Measurements from ENCODE around the gene STRIP2. TPM values are rescaled to one million over a fixed set of nuclear protein-coding genes. Genes with fewer than 3 reads are reported as not detected.
A peak's percentile ranks its signal among the peaks of the same experiment; 100 is the strongest.

Gene STRIP2
- total RNA-seq, 1 experiment from 2014 or later, result 6.5 TPM

DNA sequence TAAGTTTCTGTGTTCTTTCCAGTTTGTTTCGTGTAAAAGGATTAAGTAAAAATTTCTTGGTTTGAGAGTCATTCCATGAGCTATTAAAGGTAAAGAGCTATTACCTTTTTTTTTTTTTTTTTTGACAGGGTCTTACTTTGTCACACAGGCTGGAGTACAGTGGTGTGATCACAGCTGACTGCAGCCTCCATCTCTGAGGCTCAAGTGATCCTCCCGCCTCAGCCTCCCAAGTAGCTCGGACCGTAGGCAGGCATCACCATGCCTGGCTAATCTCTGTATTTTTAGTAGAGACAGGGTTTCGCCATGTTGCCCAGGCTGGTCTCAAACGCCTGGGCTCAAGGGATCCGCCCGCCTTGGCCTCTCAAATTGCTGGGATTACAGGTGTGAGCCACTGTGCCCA is 69.5 kb downstream of the STRIP2 start:
- ChIA-PET CTCF (interaction anchor here (0.6 kb wide), 3 partner anchors 140 to 476 kb away, joined by 3 to 5 read pairs (median 4); no protein-coding TSS in a partner anchor), POLR2A (no interaction called here)
- peak overlapping the region; percentile 66 for H3K4me3 Mint-ChIP-seq (ENCODE audit: unreplicated experiment)
- no peaks in the 10 kb centered on the region for H3K36me3 Mint-ChIP-seq (ENCODE audit: insufficient read depth, unreplicated experiment)
- Histone ChIP-seq H3K4me3 (ENCODE audit: low read depth, low read length) (no peak overlapping the region), H3K27me3 (replicated peaks; ENCODE audit: control insufficient read depth, insufficient read depth, low read length) (no peaks in the 10 kb centered on the region), H3K9me3 (no peaks in the 10 kb centered on the region), H3K4me1 (peaks cover 5% of the 10 kb centered on the region), H3K36me3 (ENCODE audit: control insufficient read depth, insufficient read depth, low read length) (no peaks in the 10 kb centered on the region)
- H3K27ac Mint-ChIP-seq (ENCODE audit: unreplicated experiment), result no peak overlapping the region
- H3K4me1 Mint-ChIP-seq (ENCODE audit: low read depth, unreplicated experiment), result no peaks in the 10 kb centered on the region
- TF ChIP-seq, protein P1, sequence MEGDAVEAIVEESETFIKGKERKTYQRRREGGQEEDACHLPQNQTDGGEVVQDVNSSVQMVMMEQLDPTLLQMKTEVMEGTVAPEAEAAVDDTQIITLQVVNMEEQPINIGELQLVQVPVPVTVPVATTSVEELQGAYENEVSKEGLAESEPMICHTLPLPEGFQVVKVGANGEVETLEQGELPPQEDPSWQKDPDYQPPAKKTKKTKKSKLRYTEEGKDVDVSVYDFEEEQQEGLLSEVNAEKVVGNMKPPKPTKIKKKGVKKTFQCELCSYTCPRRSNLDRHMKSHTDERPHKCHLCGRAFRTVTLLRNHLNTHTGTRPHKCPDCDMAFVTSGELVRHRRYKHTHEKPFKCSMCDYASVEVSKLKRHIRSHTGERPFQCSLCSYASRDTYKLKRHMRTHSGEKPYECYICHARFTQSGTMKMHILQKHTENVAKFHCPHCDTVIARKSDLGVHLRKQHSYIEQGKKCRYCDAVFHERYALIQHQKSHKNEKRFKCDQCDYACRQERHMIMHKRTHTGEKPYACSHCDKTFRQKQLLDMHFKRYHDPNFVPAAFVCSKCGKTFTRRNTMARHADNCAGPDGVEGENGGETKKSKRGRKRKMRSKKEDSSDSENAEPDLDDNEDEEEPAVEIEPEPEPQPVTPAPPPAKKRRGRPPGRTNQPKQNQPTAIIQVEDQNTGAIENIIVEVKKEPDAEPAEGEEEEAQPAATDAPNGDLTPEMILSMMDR (IDR thresholded peaks at IDR 0.05; ENCODE audit: insufficient read depth in 1 of 2, low read depth in 1 of 2, low read length in 1 of 2, severe bottlenecking in 1 of 2, unreplicated experiment in 1 of 2), result no peak
- intact Hi-C loops (cut with micrococcal nuclease; ENCODE audit: unreplicated experiment), result loop anchor here (10.0 kb wide), 1 partner anchor 131 kb away; no protein-coding TSS in a partner anchor
- H3K9me3 Mint-ChIP-seq (ENCODE audit: unreplicated experiment), result no peaks in the 10 kb centered on the region
- no TSS peak for BruUV-seq (replicated peaks)
- DNase-seq, result no peak
- peaks cover 5% of the 10 kb centered on the region for H3K27me3 Mint-ChIP-seq (ENCODE audit: insufficient read depth, unreplicated experiment)

DNA sequence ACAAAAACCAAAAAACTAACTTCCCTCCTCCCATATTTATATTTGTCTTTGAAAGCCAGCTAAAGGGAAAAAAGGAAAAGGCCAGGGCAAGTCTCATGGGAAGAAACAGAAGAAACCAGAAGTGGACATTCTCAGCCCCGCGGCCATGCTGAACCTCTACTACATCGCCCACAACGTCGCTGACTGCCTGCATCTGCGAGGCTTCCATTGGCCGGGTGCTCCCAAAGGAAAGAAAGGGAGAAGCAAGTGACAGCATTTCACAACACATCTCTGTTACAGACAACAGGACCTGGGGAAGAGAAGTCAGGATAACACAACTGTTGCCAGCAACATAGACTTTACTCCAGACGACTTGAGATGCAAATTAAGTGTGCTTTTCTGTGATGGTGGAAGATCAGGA is 78.0 kb downstream of the STRIP2 start:
- no peaks in the 10 kb centered on the region for H3K9me3 ChIP-seq
- no peaks in the 10 kb centered on the region for H3K27me3 ChIP-seq (replicated peaks; ENCODE audit: control insufficient read depth, insufficient read depth, low read length)
- peaks cover 15% of the 10 kb centered on the region for H3K27me3 Mint-ChIP-seq (ENCODE audit: insufficient read depth, unreplicated experiment)
- H3K9me3 Mint-ChIP-seq (ENCODE audit: unreplicated experiment), result no peaks in the 10 kb centered on the region
- H3K4me1 Mint-ChIP-seq (ENCODE audit: low read depth, unreplicated experiment), result no peaks in the 10 kb centered on the region
- H3K36me3 Mint-ChIP-seq (ENCODE audit: insufficient read depth, unreplicated experiment), result no peaks in the 10 kb centered on the region
- H3K4me3 ChIP-seq (ENCODE audit: low read depth, low read length), result no peak overlapping the region
- TF ChIP-seq, protein P1 (IDR thresholded peaks at IDR 0.05; ENCODE audit: insufficient read depth in 1 of 2, low read depth in 1 of 2, low read length in 1 of 2, severe bottlenecking in 1 of 2, unreplicated experiment in 1 of 2), result no peak
- intact Hi-C loops (cut with micrococcal nuclease; ENCODE audit: unreplicated experiment), result no loop called here
- BruUV-seq (replicated peaks), result no TSS peak
- no peaks in the 10 kb centered on the region for H3K4me1 ChIP-seq
- ChIA-PET POLR2A (no interaction called here), CTCF (no interaction called here)
- no peaks in the 10 kb centered on the region for H3K36me3 ChIP-seq (ENCODE audit: control insufficient read depth, insufficient read depth, low read length)
- H3K4me3 Mint-ChIP-seq (ENCODE audit: unreplicated experiment), result no peak overlapping the region
- no peak for DNase-seq
- H3K27ac Mint-ChIP-seq (ENCODE audit: unreplicated experiment), result no peak overlapping the region

DNA sequence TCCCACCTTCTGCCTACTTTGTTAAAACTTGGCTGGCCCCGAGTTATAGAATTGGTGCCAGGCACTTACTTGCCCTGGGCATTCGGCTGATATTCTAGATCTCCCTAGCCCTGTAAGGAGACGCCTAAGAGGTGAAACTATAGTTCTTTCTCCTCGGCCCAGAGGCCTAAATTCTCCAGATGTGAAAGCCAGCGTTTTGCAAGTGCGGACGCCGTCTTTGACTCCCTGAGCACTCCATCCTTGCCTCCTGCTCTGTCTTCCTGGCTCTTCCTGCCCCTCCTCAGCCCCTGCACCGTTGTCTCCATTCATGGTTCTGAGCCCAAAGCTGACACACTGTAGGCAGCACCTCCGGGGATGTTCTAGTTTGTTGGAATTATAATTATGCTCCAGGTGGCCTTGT is 79.3 kb downstream of the STRIP2 start:
- POLR2A ChIA-PET, result no interaction called here

More for the DNA sequence above, 79.3 kb downstream of the STRIP2 start:
- Mint-ChIP-seq H3K27me3 (ENCODE audit: insufficient read depth, unreplicated experiment) (peaks cover 15% of the 10 kb centered on the region), H3K9me3 (ENCODE audit: unreplicated experiment) (no peaks in the 10 kb centered on the region), H3K4me3 (ENCODE audit: unreplicated experiment) (no peak overlapping the region), H3K36me3 (ENCODE audit: insufficient read depth, unreplicated experiment) (no peaks in the 10 kb centered on the region), H3K27ac (ENCODE audit: unreplicated experiment) (no peak overlapping the region), H3K4me1 (ENCODE audit: low read depth, unreplicated experiment) (no peaks in the 10 kb centered on the region)
- H3K27me3 ChIP-seq (replicated peaks; ENCODE audit: control insufficient read depth, insufficient read depth, low read length), result no peaks in the 10 kb centered on the region
- BruUV-seq (replicated peaks), result no TSS peak
- no peak for DNase-seq
- intact Hi-C loops (cut with micrococcal nuclease; ENCODE audit: unreplicated experiment), result no loop called here
- H3K4me1 ChIP-seq, result no peaks in the 10 kb centered on the region
- H3K36me3 ChIP-seq (ENCODE audit: control insufficient read depth, insufficient read depth, low read length), result no peaks in the 10 kb centered on the region
- H3K4me3 ChIP-seq (ENCODE audit: low read depth, low read length), result no peak overlapping the region
- H3K9me3 ChIP-seq, result no peaks in the 10 kb centered on the region
- CTCF ChIA-PET, result no interaction called here
- TF ChIP-seq, protein P1 (IDR thresholded peaks at IDR 0.05; ENCODE audit: insufficient read depth in 1 of 2, low read depth in 1 of 2, low read length in 1 of 2, severe bottlenecking in 1 of 2, unreplicated experiment in 1 of 2), result no peak
